Naive thymus-derived CD8-positive, alpha-beta T cell (primary cell): Measurements from ENCODE around the gene NEUROG1. TPM values are rescaled to one million over a fixed set of nuclear protein-coding genes. Genes with fewer than 3 reads are reported as not detected.

Source experiments
- ATAC-seq, 2 donors: fragments of 150-1000 bp; cut with Tn5 transposase in 1 of 2; sonication (Bioruptor Pico), chemical (Tn5 transposase) in 1 of 2; 1 replicate in 1 of 2; 2 replicates in 1 of 2; pipeline ENCODE4 v1.10.0; 2021; ENCODE audit warnings: mild to moderate bottlenecking in 2 of 2, moderate library complexity in 2 of 2
- POLR2A ChIA-PET: fragments of 350-600 bp; sonication (Branson Sonifier 250); formaldehyde crosslinking; loops from one replicate; lab custom pipeline; 2021; ENCODE audit warnings: antibody characterized with exemption; lab: Charles Lee
- DNase-seq, 10 donors: peaks; one replicate each; pipeline versions ENCODE4 v3.0.0 to v3.0.0-alpha.2; 2020 to 2022
- H3K27ac Mint-ChIP-seq, 10 donors: one replicate each; pipeline ENCODE4 v1.8.0; 2020 to 2022; ENCODE audit warnings: mild to moderate bottlenecking in 10 of 10, mixed read lengths in 10 of 10, moderate library complexity in 4 of 10, inconsistent platforms in 1 of 10
- H3K27me3 Mint-ChIP-seq, 5 donors: one replicate each; pipeline ENCODE4 v1.8.0; 2021 to 2022; ENCODE audit warnings: mixed read lengths in 5 of 5
- H3K36me3 Mint-ChIP-seq, 3 donors: one replicate each; pipeline ENCODE4 v1.8.0; 2020 to 2022; ENCODE audit warnings: mixed read lengths in 3 of 3, mild to moderate bottlenecking in 2 of 3, inconsistent platforms in 1 of 3
- H3K4me1 Mint-ChIP-seq, 4 donors: one replicate each; pipeline ENCODE4 v1.8.0; 2021 to 2022; ENCODE audit warnings: mixed read lengths in 4 of 4
- H3K4me3 Mint-ChIP-seq, 10 donors: one replicate each; pipeline ENCODE4 v1.8.0; 2020 to 2022; ENCODE audit warnings: mild to moderate bottlenecking in 10 of 10, mixed read lengths in 10 of 10, moderate library complexity in 6 of 10, inconsistent platforms in 1 of 10
- H3K9me3 Mint-ChIP-seq, 9 donors: one replicate each; pipeline ENCODE4 v1.8.0; 2020 to 2022; ENCODE audit warnings: mixed read lengths in 9 of 9, mild to moderate bottlenecking in 3 of 9, inconsistent platforms in 1 of 9, moderate library complexity in 1 of 9
- polyA plus RNA-seq, 3 donors: library from polyadenylated mRNA; unstranded; fragments of 300-500 nt; fragmentation: Illumina TruSeq; gene quantifications; one replicate each; pipeline ENCODE4 v1.2.3, GENCODE V29; 2021
- total RNA-seq, 8 experiments: library from RNA in 2 of 8; stranded (reverse) in 2 of 8; gene quantifications; one replicate each; pipeline ENCODE4 v1.2.3 and lab custom pipeline; 2021 to 2026

The NEUROG1 gene
- total and polyA plus RNA-seq, 5 experiments from 2014 or later: not detected

DNA sequence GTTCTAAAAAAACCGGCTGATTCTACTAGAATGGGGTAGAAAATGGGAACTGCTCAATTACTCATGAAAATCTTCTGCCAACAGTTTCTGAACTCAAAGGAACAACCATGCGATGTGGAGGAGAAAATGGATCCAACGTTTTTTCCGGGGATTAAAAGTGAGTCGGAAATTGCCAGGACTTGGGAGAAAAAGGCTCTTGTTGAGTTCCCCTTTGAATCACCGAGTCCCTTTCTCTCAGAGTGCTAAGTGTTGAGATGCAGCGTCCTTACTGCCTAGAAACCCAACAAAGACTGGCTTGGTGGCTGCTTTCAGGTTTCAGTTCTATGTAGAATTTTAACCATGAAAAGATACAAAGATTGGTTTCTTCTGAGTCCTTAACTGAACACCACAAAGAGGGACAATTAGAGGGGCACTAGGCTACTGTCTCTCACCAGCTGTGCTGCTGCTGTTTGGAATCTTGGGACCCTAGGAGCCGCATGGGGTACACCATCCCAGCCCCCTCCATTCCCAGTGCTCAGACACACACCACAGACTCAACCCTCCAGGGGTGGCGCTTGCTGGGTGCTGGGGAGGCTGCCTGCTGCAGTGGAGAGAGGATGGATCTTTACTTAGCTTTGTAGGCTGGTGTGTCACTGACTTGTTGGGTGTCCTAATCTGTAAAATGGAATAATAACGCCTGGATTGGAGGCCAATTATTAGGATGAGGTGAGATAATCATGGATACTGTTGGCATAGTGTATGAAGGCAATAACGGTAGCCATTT lies 21.5 kb upstream of the NEUROG1 start:
- Mint-ChIP-seq H3K36me3 (no peaks in the 10 kb centered on the region), H3K27me3 (peaks cover 6 to 80% (median 45%) of the 10 kb centered on the region in 5 donors), H3K4me3 (no peak overlapping the region), H3K9me3 (no peaks in the 10 kb centered on the region), H3K4me1 (peaks cover 3 to 10% (median 6%) of the 10 kb centered on the region in 4 donors), H3K27ac (no peak overlapping the region)
- POLR2A ChIA-PET: no interaction called here
- ATAC-seq: no peak
- DNase-seq: no peak

DNA sequence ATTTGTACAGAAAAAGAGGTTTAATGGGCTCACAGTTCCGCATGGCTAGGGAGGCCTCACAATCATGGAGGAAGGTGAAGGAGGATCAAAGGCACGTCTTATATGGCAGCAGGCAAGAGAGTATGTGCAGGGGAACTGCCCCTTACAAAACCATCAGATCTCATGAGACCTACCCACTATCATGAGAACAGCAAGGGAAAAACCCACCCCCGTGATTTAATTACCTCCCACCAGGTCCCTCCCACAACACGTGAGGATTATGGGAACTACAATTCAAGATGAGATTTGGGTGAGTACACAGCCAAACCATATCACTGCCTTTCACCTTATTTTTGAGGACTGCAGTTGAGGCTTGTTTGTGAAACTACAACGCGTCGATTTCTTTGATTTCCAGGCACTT lies 20.9 kb upstream of the NEUROG1 start:
- ATAC-seq (no peak), DNase-seq (no peak)
- POLR2A ChIA-PET: no interaction called here
- peaks cover 3 to 10% (median 8%) of the 10 kb centered on the region in 4 donors for H3K4me1 Mint-ChIP-seq
- no peaks in the 10 kb centered on the region for H3K9me3 Mint-ChIP-seq
- no peaks in the 10 kb centered on the region for H3K36me3 Mint-ChIP-seq
- H3K27me3 Mint-ChIP-seq: peaks cover 12 to 86% (median 51%) of the 10 kb centered on the region in 5 donors
- no peak overlapping the region for H3K4me3 Mint-ChIP-seq
- H3K27ac Mint-ChIP-seq: no peak overlapping the region

- Mint-ChIP-seq H3K36me3 (no peaks in the 10 kb centered on the region), H3K4me1 (peaks cover 0 to 5% (median 3%) of the 10 kb centered on the region in 4 donors), H3K4me3 (no peak overlapping the region), H3K9me3 (no peaks in the 10 kb centered on the region), H3K27ac (no peak overlapping the region), H3K27me3 (peaks cover 12 to 89% (median 55%) of the 10 kb centered on the region in 5 donors)
- DNase-seq: no peak
- ATAC-seq: no peak
- POLR2A ChIA-PET: no interaction called here
These were observed 19.8 kb upstream of the NEUROG1 start for GRCh38 chr5:135555530-135555929.

DNA sequence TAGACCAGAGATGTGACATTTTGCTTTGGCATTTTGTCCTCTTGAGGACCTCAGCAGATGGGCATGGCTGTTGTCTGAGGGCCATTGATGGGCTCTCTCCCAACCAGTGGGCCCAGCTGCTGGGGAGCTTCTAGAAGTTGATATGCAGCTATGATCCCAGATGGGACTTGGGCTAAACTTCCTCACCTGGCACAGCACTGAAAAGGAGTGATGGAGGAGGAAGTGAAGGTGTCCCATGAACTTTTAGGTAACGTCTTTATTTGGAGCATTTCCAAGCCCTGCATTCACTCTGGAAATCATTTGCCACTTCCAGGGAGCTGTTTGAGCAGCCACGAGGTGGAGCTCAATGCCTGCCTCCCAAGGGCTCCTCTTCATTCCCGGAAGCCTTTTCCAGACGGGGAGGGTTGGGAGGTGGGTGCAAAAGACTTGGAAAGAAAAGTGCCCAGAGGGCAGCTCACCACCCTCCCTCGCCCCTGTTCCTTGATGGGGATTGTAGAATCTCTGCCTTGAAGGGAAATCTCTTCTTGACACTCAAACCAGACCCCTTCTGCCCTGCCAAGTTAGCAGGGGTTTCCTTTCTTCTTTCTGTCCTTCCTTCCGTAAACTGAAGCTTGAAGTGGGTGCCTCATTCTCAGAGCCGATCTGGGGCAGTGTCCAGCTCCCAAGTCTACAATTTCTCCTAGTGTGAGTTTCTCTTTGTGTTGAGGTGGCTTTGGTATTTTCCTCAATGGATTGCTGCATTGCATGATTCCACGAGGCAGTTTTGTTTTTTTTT lies 18.1 kb upstream of the NEUROG1 start:
- DNase-seq (no peak), ATAC-seq (no peak)
- Mint-ChIP-seq H3K4me1 (peaks cover 0 to 2% (median 0%) of the 10 kb centered on the region in 4 donors), H3K27ac (no peak overlapping the region), H3K9me3 (no peaks in the 10 kb centered on the region), H3K36me3 (no peaks in the 10 kb centered on the region), H3K4me3 (no peak overlapping the region), H3K27me3 (peaks cover 18 to 89% (median 58%) of the 10 kb centered on the region in 5 donors)
- POLR2A ChIA-PET: no interaction called here

DNA sequence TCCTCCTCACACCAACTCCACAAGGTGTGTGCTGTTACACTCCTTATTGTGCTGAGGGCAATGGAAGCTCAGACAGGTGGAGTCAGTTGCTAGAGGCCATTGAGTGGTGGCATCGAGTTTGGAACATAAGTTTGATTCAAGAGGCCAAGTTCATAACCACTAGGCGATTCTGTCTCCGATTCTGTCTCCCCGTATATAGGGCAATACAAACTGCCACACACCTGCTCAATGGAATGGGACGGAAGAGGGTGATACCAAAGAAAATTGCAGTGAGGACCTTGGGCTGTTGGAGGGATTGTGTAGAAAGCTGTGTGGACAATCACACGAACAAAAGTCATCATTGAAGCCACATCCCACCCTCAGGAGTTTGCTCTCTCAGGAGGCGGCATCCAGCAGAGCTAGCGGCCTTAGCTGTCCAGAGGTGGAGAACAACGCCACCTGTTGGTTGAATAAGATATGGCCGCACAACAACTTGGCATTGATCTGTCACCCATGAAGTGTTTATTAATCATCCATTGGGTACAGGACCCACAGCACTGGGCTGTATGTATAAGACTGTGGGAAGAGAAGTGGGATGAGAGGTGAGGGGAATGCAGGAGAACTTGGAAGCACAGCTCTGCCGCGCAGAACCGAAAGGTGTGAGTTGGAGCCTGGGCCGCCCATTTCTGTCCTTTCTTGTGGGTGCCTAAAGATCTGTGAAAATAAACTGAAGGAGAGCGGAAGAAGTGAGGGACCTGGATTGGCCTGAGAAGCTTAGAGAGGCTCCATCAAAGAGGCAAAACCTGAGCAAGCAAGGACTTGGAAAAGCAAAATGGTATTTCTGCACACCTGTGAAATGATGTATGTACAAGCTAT lies 16.1 kb upstream of the NEUROG1 start:
- no peaks in the 10 kb centered on the region for H3K36me3 Mint-ChIP-seq
- H3K4me3 Mint-ChIP-seq: no peak overlapping the region
- H3K27ac Mint-ChIP-seq: no peak overlapping the region
- peaks cover 0 to 2% (median 0%) of the 10 kb centered on the region in 4 donors for H3K4me1 Mint-ChIP-seq
- DNase-seq (peak in 9 of 10 donors; percentile 5 to 69 (median 29)), ATAC-seq (peak; percentile 40 to 46)
- POLR2A ChIA-PET: no interaction called here
- H3K9me3 Mint-ChIP-seq: no peaks in the 10 kb centered on the region
- peaks cover 19 to 91% (median 53%) of the 10 kb centered on the region in 5 donors for H3K27me3 Mint-ChIP-seq

DNA sequence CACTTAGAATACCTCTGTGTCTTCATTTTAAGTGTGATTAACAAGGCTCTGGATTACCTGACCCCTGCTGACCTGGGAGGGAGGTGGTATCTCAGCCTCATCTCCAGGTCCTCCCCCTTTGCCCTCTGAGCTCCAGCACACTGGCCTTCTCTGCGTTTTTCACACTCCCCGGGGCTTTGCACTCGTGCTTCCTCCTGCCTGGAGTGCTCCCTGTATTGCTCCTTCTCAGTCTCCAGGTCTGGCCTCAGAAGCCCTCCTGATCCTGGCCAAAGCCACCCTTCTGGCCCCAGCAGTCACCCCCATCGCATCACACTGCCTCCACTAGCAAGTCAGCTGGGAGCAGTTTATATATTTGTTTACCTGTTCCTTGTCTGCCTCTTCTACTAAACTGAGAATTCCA lies 13.6 kb upstream of the NEUROG1 start:
- POLR2A ChIA-PET: no interaction called here
- H3K36me3 Mint-ChIP-seq: no peaks in the 10 kb centered on the region
- peaks cover 32 to 96% (median 61%) of the 10 kb centered on the region in 5 donors for H3K27me3 Mint-ChIP-seq
- H3K4me3 Mint-ChIP-seq: no peak overlapping the region
- DNase-seq (no peak), ATAC-seq (no peak)
- no peak overlapping the region for H3K27ac Mint-ChIP-seq
- peaks cover 0 to 6% (median 3%) of the 10 kb centered on the region in 4 donors for H3K4me1 Mint-ChIP-seq
- no peaks in the 10 kb centered on the region for H3K9me3 Mint-ChIP-seq

DNA sequence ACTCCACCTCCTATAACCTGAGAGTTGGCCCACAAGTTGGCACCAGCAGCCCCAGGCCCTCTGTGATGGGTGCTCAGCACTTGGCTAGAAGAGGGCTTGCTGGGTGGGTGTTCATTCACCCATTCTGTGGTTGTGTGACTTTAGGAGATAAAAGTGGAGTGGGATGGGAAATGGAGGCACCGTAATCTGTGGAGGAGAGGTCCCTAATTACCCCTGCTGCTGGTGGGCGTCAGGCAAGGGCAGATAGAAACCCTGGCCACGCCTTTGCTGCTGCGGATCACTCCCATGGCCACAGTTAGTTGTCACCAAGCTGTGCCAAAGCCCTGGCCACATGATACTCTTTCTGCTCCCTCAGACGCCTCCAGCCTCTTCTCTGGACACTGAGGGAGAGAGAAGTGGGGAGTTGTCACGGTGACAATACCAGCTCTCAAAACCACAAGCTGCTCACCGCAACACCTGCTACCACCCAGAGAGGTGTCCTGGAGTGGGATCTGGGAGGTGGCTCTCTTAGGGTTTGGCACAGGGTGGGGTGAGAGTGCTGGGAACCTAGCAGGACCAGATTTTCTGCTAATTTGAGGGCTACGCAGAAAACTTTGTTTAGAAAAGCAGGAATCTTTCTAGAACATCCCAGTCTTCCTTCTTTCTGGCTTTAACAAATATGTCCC lies 12.0 kb upstream of the NEUROG1 start:
- H3K9me3 Mint-ChIP-seq: no peaks in the 10 kb centered on the region
- no peak overlapping the region for H3K27ac Mint-ChIP-seq
- POLR2A ChIA-PET: no interaction called here
- H3K36me3 Mint-ChIP-seq: no peaks in the 10 kb centered on the region
- no peak for DNase-seq
- no peak for ATAC-seq
- H3K4me3 Mint-ChIP-seq: no peak overlapping the region
- H3K4me1 Mint-ChIP-seq: peaks cover 9 to 19% (median 13%) of the 10 kb centered on the region in 4 donors
- peaks cover 35 to 98% (median 72%) of the 10 kb centered on the region in 5 donors for H3K27me3 Mint-ChIP-seq

GRCh38 chr5:135546912-135547311 lies 11.1 kb upstream of the NEUROG1 start:
- H3K27ac Mint-ChIP-seq: no peak overlapping the region
- no peak for DNase-seq
- no peaks in the 10 kb centered on the region for H3K36me3 Mint-ChIP-seq
- peaks cover 7 to 19% (median 16%) of the 10 kb centered on the region in 4 donors for H3K4me1 Mint-ChIP-seq
- POLR2A ChIA-PET: no interaction called here
- H3K4me3 Mint-ChIP-seq: peak overlapping the region in 1 of 10 donors; percentile 11
- no peaks in the 10 kb centered on the region for H3K9me3 Mint-ChIP-seq
- ATAC-seq: no peak
- H3K27me3 Mint-ChIP-seq: peaks cover 33 to 98% (median 72%) of the 10 kb centered on the region in 5 donors

DNA sequence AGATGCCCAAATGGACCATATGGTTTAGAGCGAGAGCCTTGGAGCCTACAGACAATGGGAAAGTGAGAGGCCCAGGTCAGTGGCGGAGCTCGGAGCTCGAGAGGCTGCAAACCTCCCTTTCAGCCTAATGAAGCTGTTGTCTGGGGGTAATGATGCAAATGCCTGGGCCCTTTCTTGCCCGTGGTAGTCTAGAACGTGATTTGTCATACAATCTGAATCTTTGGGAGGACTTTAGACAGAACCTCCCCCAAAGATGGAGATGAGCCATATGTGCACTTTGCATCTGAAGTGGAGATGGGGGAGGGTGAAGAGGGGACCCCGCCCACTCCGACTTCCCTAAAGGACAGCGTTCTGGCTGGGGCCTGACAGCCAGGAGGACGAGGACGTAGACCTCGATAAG lies 10.3 kb upstream of the NEUROG1 start:
- Mint-ChIP-seq H3K27me3 (peaks cover 37 to 99% (median 73%) of the 10 kb centered on the region in 5 donors), H3K4me3 (peak overlapping the region in 6 of 10 donors; percentile 20 to 76 (median 38)), H3K9me3 (no peaks in the 10 kb centered on the region), H3K4me1 (peaks cover 6 to 19% (median 16%) of the 10 kb centered on the region in 4 donors), H3K27ac (no peak overlapping the region), H3K36me3 (no peaks in the 10 kb centered on the region)
- DNase-seq (no peak), ATAC-seq (no peak)
- POLR2A ChIA-PET: no interaction called here

DNA sequence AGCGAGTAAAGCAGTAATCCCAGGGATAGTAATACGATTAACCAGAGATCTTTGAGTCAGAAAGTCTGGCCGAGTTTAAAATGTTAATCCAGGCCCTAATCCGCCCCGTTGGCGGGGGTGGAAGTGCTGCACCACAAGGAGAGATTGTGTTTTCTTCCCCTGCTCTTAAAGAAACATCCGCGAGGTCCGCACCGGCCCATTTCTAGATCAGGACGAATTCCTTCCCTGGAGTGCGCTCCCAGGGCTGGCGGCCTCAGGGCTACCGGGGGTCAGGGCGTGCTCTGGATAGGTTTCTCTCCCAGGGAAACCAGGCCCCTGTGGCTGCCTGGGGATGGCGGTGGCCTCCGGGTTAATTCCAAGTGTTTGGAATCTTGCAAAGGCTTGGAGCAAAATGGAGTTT lies 9.3 kb upstream of the NEUROG1 start:
- Mint-ChIP-seq H3K4me3 (peak overlapping the region in 8 of 10 donors; percentile 29 to 86 (median 73)), H3K9me3 (no peaks in the 10 kb centered on the region), H3K27me3 (peaks cover 40 to 99% (median 74%) of the 10 kb centered on the region in 5 donors), H3K36me3 (no peaks in the 10 kb centered on the region), H3K27ac (no peak overlapping the region), H3K4me1 (peaks cover 6 to 19% (median 16%) of the 10 kb centered on the region in 4 donors)
- DNase-seq (no peak), ATAC-seq (no peak)
- POLR2A ChIA-PET: no interaction called here

- Mint-ChIP-seq H3K4me1 (peaks cover 6 to 19% (median 16%) of the 10 kb centered on the region in 4 donors), H3K27ac (no peak overlapping the region), H3K9me3 (no peaks in the 10 kb centered on the region), H3K27me3 (peaks cover 40 to 99% (median 72%) of the 10 kb centered on the region in 5 donors), H3K36me3 (no peaks in the 10 kb centered on the region), H3K4me3 (peak overlapping the region; percentile 70 to 88 (median 83))
- ATAC-seq (peak in 1 of 2 donors; percentile 22), DNase-seq (no peak)
- POLR2A ChIA-PET: no interaction called here
These were observed 7.9 kb upstream of the NEUROG1 start for GRCh38 chr5:135543485-135544304.
